GM12872 (cell line): ENCODE measurements around the gene WNK1.

Source experiments
- CTCF ChIP-seq: IDR thresholded peaks from 3 replicates; pipeline ENCODE4 v1.5.1; 2011; ENCODE audit warnings: low read depth, mild to moderate bottlenecking, low read length, moderate library complexity; ENCODE audit not compliant: insufficient read depth

WNK1 gene

GRCh38 chr12:897386-897785 is 145.0 kb downstream of the WNK1 start:
- no peak for TF ChIP-seq CTCF

GRCh38 chr12:902581-902980 is 150.2 kb downstream of the WNK1 start:
- TF ChIP-seq CTCF = no peak

DNA sequence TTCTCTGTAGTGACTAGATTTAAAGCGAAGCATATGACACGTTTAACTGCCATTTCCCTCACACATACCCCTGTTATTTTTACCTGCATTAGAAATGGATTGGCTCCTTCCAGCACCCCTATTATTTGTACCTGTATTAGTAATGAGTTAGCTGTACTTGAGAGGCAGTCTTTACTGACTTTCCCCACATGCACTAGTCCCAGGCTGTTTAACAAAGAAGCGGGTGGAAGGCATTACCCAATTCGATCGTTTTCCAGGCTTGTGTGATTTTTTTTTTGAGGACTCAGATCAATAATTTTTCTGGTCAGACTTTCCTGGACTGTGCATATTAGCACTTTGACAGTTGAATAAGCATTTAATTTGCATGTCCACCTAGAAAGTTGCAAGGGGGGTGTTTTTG is 150.7 kb downstream of the WNK1 start:
- TF ChIP-seq CTCF = no peak

- TF ChIP-seq CTCF = no peak
Observed at GRCh38 chr12:904010-904414, 151.6 kb downstream of the WNK1 start.

GRCh38 chr12:905261-906031 is 153.1 kb downstream of the WNK1 start:
- no peak for TF ChIP-seq CTCF

DNA sequence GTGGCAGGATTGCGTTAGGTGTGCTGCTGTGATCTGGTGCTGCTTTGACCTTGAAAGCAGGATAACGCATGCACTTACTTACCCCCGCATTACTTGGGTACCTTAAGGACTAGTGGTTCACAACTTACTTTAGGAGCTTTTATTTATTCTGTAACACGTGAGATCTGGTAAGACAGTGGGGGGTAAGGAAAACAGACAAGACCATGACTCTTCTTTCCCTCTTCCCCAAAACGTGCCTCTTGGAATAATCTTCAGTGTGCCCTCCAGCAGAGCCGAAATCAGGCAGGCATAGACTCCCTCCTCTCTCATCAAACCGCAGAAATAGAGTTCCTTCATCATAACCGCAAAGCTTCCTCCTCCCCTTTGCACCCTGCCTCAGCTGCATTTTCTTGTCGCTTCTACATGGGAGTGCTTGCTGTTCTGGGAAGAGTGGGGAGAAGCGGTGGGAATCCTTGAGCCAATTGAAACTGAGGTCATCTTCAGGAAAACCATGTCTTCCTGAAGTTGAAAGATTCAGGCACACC is 153.7 kb downstream of the WNK1 start:
- no peak for TF ChIP-seq CTCF

DNA sequence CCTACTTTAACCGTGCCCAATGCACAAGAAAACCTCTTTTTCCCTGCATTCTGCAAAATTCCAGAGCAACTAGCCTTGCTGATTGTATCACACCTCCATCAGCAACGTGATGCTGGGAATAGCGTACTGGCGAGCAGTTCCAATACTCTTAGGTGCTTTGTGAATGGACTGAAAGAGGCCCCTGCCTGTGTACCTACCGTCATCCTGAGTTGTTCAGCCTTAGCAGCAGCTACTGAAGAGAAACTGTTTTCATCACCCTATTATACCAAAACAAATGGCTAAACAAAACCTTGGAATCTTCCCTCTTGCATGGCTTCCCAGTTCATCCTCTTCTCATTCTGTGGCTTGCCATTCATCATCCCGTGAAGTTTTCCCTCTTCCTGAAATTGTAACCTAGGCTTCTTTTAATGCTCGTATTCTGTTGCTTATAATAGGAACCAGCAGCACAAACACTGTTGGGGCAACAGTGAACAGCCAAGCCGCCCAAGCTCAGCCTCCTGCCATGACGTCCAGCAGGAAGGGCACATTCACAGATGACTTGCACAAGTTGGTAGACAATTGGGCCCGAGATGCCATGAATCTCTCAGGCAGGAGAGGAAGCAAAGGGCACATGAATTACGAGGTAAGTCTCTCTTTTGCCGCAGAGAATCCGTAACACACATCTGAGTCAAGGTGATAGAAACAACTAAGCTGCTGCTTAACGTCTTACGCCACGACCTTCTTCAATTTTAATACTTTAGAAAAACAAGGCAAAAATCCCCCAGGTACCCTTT is 155.2 kb downstream of the WNK1 start:
- TF ChIP-seq CTCF = no peak
